ENCODE results near the gene GRK3.
A peak's percentile ranks its signal among the peaks of the same experiment; 100 is the strongest.
"Not testable (repeated sequence)": the region's sequence is repeated elsewhere in the genome, so short reads cannot be mapped to it uniquely, and the experiment has no call there.

The GRK3 gene

GRCh38 chr22:25540908-25541660, 23.4 kb upstream of the GRK3 start:
- no peak for DNase-seq (ENCODE audit: low read depth in 1 of 2, low spot score in 1 of 2)
- in situ Hi-C loops (cut with HindIII; ENCODE audit: low pct_unique_long_range_greater_than_20kb, low sequenced_read_pairs) = no loop called here
- no peak for TF ChIP-seq JUND (IDR thresholded peaks at IDR 0.05; ENCODE audit: low read depth)

DNA sequence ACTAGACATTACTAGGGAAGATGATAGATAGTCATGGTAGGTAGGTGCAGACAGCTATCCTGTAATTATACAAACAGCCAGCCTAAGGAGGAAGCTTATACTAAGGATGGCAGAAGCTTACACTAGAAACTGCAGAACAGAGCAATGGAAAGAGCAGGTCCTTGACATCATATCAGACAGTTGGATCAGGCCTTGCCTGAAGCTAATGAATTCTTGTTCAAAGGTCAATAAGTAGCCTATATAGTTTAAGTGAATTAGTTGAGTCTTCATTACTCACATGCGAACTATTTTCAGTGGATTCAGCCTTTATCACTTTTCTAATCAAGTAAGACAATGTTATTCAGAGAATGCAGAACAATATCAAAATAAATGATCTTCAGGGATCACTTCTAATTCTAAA, 22.3 kb upstream of the GRK3 start:
- no peak for DNase-seq (ENCODE audit: low read depth in 1 of 2, low spot score in 1 of 2)
- TF ChIP-seq JUND (IDR thresholded peaks at IDR 0.05; ENCODE audit: low read depth) = no peak
- in situ Hi-C loops (cut with HindIII; ENCODE audit: low pct_unique_long_range_greater_than_20kb, low sequenced_read_pairs) = no loop called here

DNA sequence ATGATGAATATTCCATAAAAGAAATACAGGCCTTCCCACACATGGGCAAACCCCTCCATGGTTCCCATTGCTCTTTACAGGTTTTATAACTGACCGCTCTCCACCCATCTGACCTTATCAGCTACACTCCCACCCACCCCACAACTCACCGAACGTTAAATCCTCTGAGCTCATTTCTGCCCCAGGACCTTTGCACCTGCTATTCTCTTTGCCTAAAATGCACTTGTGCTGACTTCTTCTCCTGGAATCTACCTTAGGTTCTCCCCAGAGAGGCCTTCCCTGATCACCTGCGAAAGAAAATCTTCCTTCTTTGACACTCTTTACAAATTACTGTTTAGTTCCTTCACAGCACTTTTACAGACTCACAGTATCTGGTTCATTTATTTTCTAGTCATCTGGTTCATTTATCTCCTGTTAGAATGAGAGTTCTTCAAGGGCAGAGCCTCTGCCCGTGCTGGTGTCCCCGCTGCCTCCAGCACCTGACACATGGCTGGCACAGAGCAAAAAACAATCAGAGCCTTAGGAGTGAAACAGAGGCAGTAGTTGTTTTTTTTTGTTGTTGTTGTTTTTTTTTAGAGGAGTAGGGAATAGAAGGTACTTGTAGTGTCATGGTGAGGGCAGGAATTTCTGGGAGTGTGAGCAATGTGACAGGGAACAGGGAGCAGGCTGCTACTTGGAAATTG, 21.6 kb upstream of the GRK3 start:
- no peak for DNase-seq (ENCODE audit: low read depth in 1 of 2, low spot score in 1 of 2)
- TF ChIP-seq JUND (IDR thresholded peaks at IDR 0.05; ENCODE audit: low read depth) = no peak
- in situ Hi-C loops (cut with HindIII; ENCODE audit: low pct_unique_long_range_greater_than_20kb, low sequenced_read_pairs) = no loop called here

GRCh38 chr22:25545146-25545545, 19.3 kb upstream of the GRK3 start:
- TF ChIP-seq JUND (IDR thresholded peaks at IDR 0.05; ENCODE audit: low read depth) = no peak

GRCh38 chr22:25545672-25546071, 18.8 kb upstream of the GRK3 start:
- in situ Hi-C loops (cut with HindIII; ENCODE audit: low pct_unique_long_range_greater_than_20kb, low sequenced_read_pairs) = no loop called here
- TF ChIP-seq JUND (IDR thresholded peaks at IDR 0.05; ENCODE audit: low read depth) = no peak
- no peak for DNase-seq (ENCODE audit: low read depth in 1 of 2, low spot score in 1 of 2)

More at GRCh38 chr22:25545146-25545545, 19.3 kb upstream of the GRK3 start:
- DNase-seq (ENCODE audit: low read depth in 1 of 2, low spot score in 1 of 2) = no peak
- in situ Hi-C loops (cut with HindIII; ENCODE audit: low pct_unique_long_range_greater_than_20kb, low sequenced_read_pairs) = no loop called here

GRCh38 chr22:25546242-25546641, 18.2 kb upstream of the GRK3 start:
- in situ Hi-C loops (cut with HindIII; ENCODE audit: low pct_unique_long_range_greater_than_20kb, low sequenced_read_pairs) = no loop called here
- DNase-seq (ENCODE audit: low read depth in 1 of 2, low spot score in 1 of 2) = no peak
- TF ChIP-seq JUND (IDR thresholded peaks at IDR 0.05; ENCODE audit: low read depth) = no peak

GRCh38 chr22:25546751-25547150, 17.7 kb upstream of the GRK3 start:
- in situ Hi-C loops (cut with HindIII; ENCODE audit: low pct_unique_long_range_greater_than_20kb, low sequenced_read_pairs) = no loop called here
- DNase-seq (ENCODE audit: low read depth in 1 of 2, low spot score in 1 of 2) = no peak
- TF ChIP-seq JUND (IDR thresholded peaks at IDR 0.05; ENCODE audit: low read depth) = no peak

GRCh38 chr22:25548866-25549464, 15.5 kb upstream of the GRK3 start:
- TF ChIP-seq JUND (IDR thresholded peaks at IDR 0.05; ENCODE audit: low read depth) = no peak
- peak in 1 of 2 experiments; percentile 57 for DNase-seq (ENCODE audit: low read depth in 1 of 2, low spot score in 1 of 2)
- in situ Hi-C loops (cut with HindIII; ENCODE audit: low pct_unique_long_range_greater_than_20kb, low sequenced_read_pairs) = no loop called here

GRCh38 chr22:25551396-25551795, 13.1 kb upstream of the GRK3 start:
- TF ChIP-seq JUND (IDR thresholded peaks at IDR 0.05; ENCODE audit: low read depth) = no peak
- in situ Hi-C loops (cut with HindIII; ENCODE audit: low pct_unique_long_range_greater_than_20kb, low sequenced_read_pairs) = no loop called here

DNA sequence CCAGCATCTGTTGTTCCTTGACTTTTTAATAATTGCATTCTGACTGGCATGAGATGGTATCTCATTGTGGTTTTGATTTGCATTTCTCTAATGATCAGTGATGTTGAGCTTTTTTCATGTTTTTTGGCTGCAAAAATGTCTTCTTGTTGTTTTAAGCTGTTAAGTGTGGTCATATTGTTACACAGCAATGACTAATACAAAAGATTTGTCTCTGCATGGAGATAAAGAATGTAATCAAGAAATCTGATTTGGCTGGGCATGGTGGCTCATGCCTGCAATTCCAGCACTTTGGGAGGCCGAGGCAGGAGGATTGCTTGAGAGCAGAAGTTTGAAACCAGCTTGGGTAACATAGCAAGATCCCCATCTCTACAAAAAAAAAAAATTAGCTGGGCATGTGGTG, 12.1 kb upstream of the GRK3 start:
- DNase-seq (ENCODE audit: low read depth in 1 of 2, low spot score in 1 of 2); in situ Hi-C loops (cut with HindIII; ENCODE audit: low pct_unique_long_range_greater_than_20kb, low sequenced_read_pairs): not testable (repeated sequence)

More at GRCh38 chr22:25551396-25551795, 13.1 kb upstream of the GRK3 start:
- DNase-seq (ENCODE audit: low read depth in 1 of 2, low spot score in 1 of 2) = no peak

- no peak for DNase-seq (ENCODE audit: low read depth in 1 of 2, low spot score in 1 of 2)
- no peak for TF ChIP-seq JUND (IDR thresholded peaks at IDR 0.05; ENCODE audit: low read depth)
- in situ Hi-C loops (cut with HindIII; ENCODE audit: low pct_unique_long_range_greater_than_20kb, low sequenced_read_pairs) = no loop called here
Measured at GRCh38 chr22:25553131-25553530, 11.3 kb upstream of the GRK3 start.

- no peak for TF ChIP-seq JUND (IDR thresholded peaks at IDR 0.05; ENCODE audit: low read depth)
- in situ Hi-C loops (cut with HindIII; ENCODE audit: low pct_unique_long_range_greater_than_20kb, low sequenced_read_pairs) = no loop called here
- DNase-seq (ENCODE audit: low read depth in 1 of 2, low spot score in 1 of 2) = no peak
Measured at GRCh38 chr22:25554238-25554671, 10.2 kb upstream of the GRK3 start.

DNA sequence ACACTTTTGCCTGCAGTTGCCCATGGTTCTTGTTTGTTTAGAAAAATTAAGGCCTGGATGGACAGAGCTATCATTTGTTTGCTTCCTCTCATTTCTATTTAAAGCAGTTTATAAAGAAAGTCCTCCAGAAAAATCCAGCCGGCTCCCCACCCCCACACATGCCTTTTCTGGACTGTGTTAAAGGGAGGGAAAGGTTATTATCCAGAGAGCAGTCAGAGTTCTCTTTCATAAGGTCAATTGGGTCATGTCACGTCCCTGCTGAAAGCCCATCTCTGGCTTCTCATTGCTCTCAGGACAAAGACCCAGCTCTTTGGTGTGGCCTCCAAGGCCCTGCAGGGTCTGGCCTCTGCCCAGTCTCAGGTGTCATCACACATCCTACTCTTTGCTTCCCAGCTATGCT, 9.8 kb upstream of the GRK3 start:
- in situ Hi-C loops (cut with HindIII; ENCODE audit: low pct_unique_long_range_greater_than_20kb, low sequenced_read_pairs) = no loop called here
- no peak for TF ChIP-seq JUND (IDR thresholded peaks at IDR 0.05; ENCODE audit: low read depth)
- DNase-seq (ENCODE audit: low read depth in 1 of 2, low spot score in 1 of 2) = no peak

Data from T47D (cell line).